Measurements from ENCODE around the gene CD300LG. TPM values are rescaled to one million over a fixed set of nuclear protein-coding genes. Genes with fewer than 3 reads are reported as not detected.
"Not testable (repeated sequence)": the region's sequence is repeated elsewhere in the genome, so short reads cannot be mapped to it uniquely, and the experiment has no call there.

The CD300LG gene
- polyA plus RNA-seq, 10 donors = 1.1 to 4.2 (median 2.8) TPM

DNA sequence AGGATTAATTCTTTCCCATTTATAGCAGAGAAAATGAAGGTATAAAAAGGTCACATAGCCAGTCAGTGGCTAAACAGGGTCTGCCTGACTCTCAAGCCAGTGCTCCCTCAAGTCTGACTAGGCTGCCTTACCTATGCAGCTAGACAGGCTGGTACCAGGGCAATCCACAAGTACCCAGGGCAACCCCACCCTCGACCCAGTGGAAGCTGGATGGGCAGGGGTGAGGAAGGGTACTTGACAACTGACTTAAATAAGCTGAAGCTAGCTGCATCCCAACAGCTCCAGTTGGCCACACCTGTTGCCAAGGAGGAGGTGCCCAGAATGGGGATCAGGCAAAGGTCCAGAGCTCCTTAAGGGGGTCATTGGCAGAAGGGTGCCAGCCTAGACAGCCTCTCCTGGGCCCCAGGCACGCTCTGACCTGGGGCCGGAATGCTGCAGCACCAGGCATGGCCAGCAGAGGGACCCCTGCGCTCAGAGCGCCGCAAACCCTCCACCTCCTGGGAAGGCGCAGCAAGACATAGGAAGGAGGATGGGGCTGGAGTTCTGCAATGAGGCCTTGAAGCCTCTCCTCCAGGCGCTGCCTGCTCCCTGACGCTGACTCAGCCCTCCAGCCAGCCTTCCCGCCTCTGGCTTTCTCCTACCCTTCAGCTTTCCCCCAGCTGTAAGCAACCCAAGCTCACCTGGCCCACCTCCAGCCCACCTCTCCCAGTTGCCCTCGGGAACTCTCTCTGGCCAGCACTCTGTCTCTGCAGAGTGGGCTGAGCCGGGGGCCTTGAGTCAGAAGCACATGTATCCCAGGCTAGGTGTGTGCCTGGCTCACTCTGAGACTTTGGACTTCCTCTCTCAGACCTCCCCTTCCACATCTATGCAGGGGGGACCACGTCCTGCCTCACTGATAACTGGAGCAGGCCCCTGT, 31.5 kb downstream of the CD300LG start:
- peak; percentile 81 to 91 (median 84) for DNase-seq

- DNase-seq = peak in 1 of 3 donors; percentile 41
Observed at GRCh38 chr17:43879723-43880419, 32.9 kb downstream of the CD300LG start.

GRCh38 chr17:43880420-43880991, 33.5 kb downstream of the CD300LG start:
- peak in 2 of 3 donors; percentile 55 to 68 for DNase-seq

DNA sequence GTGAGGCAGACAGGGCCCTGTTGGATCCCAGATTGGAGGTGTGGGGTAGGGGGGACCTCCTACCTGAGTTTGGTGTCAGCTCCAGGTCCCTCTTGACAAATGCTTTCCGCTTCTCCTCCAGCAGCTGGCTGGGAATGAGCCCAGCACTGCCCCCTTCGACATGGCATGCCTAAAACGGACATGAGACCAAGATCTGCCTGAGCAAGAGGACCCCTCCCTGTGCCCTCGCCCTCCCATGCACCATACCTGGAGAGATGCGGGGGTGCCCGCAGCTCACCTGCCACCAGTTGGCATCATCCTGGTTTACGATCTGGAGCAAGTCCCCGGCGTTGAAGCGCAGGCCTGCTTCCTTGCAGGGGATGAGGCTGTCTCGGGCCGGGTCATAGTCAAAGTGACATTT, 34.2 kb downstream of the CD300LG start:
- DNase-seq = no peak

DNA sequence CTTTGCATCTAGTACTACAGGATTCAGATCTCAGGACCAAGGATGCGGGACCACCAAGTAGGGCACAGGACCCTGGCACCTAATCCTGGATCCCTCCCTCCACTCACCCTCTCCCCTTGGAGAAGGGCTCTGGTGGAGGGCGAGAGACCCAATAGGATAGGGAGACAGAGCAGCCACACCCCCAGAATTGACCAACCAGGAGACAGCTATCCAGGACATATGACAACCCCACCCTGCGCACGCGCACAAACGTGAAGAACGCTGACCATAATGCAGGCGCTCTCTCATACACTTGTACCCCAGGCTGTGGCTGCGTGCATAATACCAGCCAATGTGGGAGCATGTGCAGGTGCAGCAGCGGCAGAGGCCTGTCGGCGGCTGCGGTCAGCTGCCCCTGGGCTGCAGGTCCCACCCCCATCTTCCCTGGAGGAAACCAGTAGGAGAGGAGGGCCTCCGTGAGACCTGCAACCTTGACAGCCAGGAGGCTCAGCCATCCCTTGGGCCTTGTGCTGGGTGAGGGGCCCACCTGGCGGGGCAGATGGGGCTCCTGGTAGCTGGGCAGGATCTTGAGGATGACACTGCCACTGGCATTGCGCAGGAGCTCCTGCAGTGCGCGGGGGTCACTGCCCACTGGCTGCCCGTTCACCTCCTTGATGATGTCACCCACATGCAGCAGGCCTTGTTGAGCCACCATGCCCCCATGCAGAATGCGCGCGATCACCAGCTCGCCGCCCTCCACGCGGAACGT, 35.0 kb downstream of the CD300LG start:
- no peak for DNase-seq

GRCh38 chr17:43882761-43883415, 35.9 kb downstream of the CD300LG start:
- DNase-seq = no peak

- no peak for DNase-seq
Observed at GRCh38 chr17:43888548-43888947, 41.6 kb downstream of the CD300LG start.

GRCh38 chr17:43890240-43890639, 43.3 kb downstream of the CD300LG start:
- DNase-seq = no peak

DNA sequence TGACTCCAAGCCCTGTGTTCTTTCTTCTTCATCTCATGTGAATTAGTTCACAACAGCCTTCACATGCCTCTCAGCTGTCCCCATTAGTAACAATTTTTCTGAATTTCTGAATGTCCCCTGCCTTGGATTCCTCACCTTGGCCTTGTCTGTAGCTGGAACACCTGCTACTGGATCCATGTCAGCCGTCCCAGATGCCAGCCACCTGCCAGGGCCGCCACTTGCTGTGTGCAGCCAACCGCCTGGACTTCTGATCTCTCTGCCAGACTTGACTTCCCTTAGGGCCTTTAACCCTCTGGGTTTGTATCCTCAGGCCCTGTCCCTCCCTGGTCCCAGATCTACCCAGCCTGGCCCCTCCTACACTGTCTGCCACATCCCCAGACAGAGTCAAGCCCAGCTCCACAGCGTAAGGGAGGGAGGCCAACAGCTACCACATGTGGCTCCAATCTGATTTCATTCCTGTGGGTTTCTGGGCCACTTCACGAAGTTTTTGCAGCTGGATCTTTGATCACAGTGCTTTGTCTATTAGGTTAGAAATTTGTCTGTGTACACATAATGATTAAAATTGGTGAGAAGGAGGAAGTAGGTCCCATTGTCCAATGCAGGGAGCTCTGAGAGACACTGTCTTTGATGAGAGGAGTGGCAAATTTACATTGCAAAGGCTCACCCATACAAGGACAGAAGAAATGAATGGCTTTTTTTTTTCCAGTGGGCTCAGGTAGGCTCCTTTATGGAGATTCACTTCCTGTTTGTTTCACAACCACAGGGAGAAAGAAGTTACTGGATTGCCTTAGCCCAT, 45.1 kb downstream of the CD300LG start:
- peak in 1 of 3 donors; percentile 36 for DNase-seq

GRCh38 chr17:43892647-43892952, 45.6 kb downstream of the CD300LG start:
- peak in 2 of 3 donors; percentile 41 to 71 for DNase-seq

- DNase-seq = not testable (repeated sequence)
Observed at GRCh38 chr17:43894494-43894893, 47.5 kb downstream of the CD300LG start.

DNA sequence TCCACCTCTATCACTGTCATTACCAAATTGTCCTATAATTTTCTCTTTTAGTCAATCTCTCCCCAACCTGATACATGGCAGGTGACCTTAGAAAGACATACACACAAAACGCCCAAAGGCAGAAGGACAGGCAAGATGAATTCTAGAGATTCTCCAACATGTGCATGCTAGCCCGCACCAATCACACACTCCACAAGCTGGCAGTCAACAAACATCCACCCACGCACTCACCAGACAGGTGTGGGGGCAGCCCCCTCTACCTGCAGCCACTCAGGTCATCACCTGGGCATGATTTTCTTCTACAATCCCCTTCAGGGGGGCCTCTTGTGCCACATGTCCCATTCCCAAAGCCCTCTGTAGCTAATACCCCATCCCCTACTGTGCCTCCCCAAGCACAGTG, 50.9 kb downstream of the CD300LG start:
- no peak for DNase-seq

DNA sequence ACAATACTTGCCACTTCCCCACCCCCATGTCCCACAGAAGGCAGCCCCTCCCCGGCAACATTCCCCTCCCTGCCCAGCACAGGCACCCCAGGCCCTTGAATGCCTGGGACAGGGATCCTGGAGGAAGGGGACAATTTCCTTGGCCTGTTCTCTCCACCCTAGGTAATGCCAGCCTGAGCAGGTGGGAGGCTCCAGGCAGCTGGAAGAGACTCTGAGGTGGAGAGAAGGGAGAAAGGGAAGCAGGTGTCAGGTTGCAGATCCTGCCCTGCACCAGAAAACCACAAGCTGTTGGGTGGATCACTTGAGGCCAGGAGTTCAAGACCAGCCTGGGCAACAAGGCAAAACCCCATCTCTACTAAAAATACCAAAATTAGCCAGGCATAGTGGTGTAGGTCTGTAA, 51.5 kb downstream of the CD300LG start:
- DNase-seq = no peak

DNA sequence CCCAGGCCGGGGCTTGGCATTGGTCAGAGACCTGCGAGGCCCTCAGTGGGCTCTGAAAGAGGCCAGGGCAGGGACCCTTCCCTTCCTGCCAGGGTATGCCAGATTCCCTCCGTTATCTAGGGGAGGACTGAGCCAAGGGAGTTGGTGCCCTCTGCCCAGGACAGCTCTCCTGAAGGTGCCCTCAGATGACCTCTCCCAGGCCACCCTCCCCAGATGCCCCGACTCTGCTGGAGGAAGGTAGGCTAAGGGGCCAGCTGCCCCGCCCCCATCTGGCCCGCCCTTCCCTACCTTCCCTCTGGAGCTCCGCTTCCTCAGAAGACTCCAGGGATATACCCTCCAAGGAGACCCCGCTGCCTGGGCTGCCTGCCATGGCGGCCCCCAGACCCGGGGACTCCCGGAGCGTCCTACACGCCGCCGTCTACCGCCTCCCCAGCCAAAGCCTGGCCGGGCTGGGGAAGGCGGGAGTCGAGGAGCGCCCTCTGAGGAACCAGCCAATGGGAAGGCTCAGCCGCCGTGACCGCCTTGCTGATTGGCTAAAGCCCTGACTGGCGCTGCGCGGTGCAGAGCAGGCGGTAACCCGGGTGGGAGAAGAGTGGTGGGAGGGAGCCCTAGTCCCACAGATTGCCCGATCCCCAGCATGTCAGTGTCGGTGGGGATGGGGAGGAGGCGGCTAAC, 53.3 kb downstream of the CD300LG start:
- peak; percentile 80 to 94 (median 86) for DNase-seq

GRCh38 chr17:43900858-43901754, 54.1 kb downstream of the CD300LG start:
- DNase-seq = no peak

DNA sequence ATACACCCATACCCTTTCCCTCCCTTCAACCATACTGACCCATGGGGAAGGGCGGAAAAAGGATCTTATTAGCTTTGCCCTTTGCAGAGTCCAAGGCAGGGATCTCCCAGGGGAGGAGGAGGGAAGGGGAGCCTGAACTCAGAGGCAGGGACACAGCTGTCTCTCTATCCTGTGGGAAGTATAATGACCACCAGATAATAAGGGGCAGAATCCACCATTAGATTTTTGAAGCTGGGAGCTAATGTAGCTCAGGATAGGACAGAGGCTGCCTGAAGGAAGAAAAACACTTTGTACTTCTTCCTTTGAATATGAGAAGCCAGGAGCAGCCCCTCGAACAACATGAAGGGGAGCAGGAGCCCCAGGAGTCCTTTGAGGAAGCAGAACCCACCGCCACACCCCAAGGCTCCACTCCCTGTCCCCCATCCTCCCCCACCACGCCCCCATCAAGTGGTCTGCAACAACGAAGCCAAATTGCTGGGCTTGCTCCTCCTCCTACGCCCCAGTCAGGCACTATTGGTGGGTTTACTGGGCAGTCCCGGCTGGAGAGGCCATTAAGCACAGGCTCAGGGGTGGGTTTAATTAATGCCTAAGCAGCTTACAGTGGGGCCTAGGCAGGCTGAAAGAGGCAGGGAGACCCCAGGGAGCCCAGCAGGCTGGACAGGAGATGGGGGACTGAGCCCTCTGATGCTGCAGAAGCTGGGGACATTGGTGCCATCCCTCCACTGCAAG, 55.0 kb downstream of the CD300LG start:
- DNase-seq = no peak

DNA sequence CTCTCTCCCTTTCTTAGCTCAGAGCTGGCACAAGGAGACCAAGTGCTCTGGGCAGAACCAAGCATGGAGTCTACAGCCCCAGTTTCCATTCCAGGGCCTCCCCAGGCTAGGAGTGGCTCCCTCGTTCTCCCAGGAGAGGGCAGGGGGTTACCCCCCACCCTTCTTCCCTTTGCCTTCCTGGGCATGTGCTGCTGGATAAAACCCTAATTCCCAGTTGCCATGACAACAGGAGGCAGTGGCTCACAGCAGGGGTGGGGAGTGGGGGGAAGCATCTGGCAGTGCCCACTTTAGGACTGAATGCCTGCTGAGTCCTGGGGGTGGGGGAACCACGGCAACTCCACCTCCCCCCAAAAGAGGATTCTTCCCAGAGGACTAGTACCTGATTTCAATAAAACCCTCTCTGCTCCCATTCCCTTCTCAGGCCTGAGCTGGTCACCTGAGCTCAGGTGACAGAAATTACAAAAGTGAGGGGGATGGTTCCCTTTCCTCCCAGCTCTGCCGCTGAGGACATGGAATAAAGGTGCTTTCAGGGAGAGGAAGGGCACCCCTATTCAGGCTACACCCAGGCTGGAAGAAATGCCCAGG, 58.5 kb downstream of the CD300LG start:
- DNase-seq = no peak

Measured in muscle of back (tissue), 11 donors.